Pancreas (tissue), 10 donors: Measurements from ENCODE around the gene PPP1R1B. TPM values are rescaled to one million over a fixed set of nuclear protein-coding genes. Genes with fewer than 3 reads are reported as not detected.

Experiments
- ATAC-seq, 4 donors: fragments of 200-7000 bp; cut with Tn5 transposase; one replicate each; pipeline versions ENCODE4 v1.8.0 to v1.9.1; 2020; ENCODE audit warnings: mild to moderate bottlenecking in 4 of 4, moderate library complexity in 4 of 4
- DNase-seq, 6 donors: peaks; one replicate each; pipeline ENCODE4 v3.0.0-alpha.2; 2020
- FAIRE-seq: peaks from 2 replicates; lab custom pipeline; 2012; peaks lifted over from hg19 to GRCh38; lab: Jason Lieb, UNC
- H3K27ac ChIP-seq, 4 donors: fragments of 200-600 bp; sonication (generic); 1 replicate in 3 of 4; 2 replicates in 1 of 4; pipeline versions ENCODE4 v1.5.0 to v1.8.0; 2020
- H3K27me3 ChIP-seq, 4 donors: fragments of 200-600 bp; one replicate each; pipeline ENCODE4 v1.8.0; 2021
- H3K36me3 ChIP-seq, 3 donors: fragments of 200-600 bp; sonication (generic) in 1 of 3; one replicate each; pipeline versions ENCODE4 v1.5.0 to v1.8.0; 2020 to 2021
- H3K4me1 ChIP-seq, 3 donors: fragments of 200-600 bp; one replicate each; pipeline ENCODE4 v1.8.0; 2021
- H3K4me3 ChIP-seq, 4 donors: fragments of 200-600 bp; sonication (generic) in 2 of 4; one replicate each; pipeline versions ENCODE4 v1.5.0 to v1.8.0; 2020 to 2021
- H3K9me3 ChIP-seq, 4 donors: fragments of 200-600 bp; one replicate each; pipeline ENCODE4 v1.8.0; 2021
- CTCF ChIP-seq, 4 donors: fragments of 200-600 bp; sonication (generic) in 3 of 4; IDR thresholded peaks; one replicate each; pipeline versions ENCODE4 v1.5.0 to v1.8.0; 2021; ENCODE audit warnings: antibody characterized with exemption in 4 of 4
- WGBS, 2 donors: extraction: QIAGEN DNeasy Blood & Tissue Kit; methylation state at CpG; one replicate each; pipeline ENCODE4 v1.1.7; 2013; 5-methylcytosine and 5-hydroxymethylcytosine counted together
- intact Hi-C, 3 donors: fragments of 100-400 bp; cut with DNase I; formaldehyde crosslinking; loops; one replicate each; pipeline versions ENCODE4 v1.11.1 to v1.14.2; 2022
- polyA plus RNA-seq, 2 donors: library from polyadenylated mRNA; stranded (reverse); fragments of 200-250 nt; gene quantifications; one replicate each; pipeline ENCODE4 v1.2.3, GENCODE V29; 2013
- total RNA-seq, 6 donors: library from RNA; stranded (reverse); fragmentation: NEBNext Ultra II Directional in 4 of 6; extraction: Animal tissue kit (Norgen Biotek cat#: 25700) in 4 of 6; gene quantifications; one replicate each; pipeline versions ENCODE4 v1.2.1 to v1.2.4, GENCODE V29; 2021 to 2023
- donor health status: healthy with polysubstance abuse.
- donor health status: DM: no; HTN: no; CAD: no; lungs with moderate emphysema.
- donor health status: DM: no; HTN: no; CAD: no.
- donor health status: control.
- donor health status: control.
- donor health status: Bipolar disorder and iron deficiency.
- donor health status: DM: yes; HTN: yes; CAD: no.
- donor health status: DM: no; HTN: no; CAD: no.
- donor health status: DM: no; HTN: no; CAD: no.
- donor health status: DM: yes; HTN: yes; CAD: no.

Gene PPP1R1B
- total and polyA plus RNA-seq, 8 donors, result 42.8 to 201 (median 63.5) TPM

DNA sequence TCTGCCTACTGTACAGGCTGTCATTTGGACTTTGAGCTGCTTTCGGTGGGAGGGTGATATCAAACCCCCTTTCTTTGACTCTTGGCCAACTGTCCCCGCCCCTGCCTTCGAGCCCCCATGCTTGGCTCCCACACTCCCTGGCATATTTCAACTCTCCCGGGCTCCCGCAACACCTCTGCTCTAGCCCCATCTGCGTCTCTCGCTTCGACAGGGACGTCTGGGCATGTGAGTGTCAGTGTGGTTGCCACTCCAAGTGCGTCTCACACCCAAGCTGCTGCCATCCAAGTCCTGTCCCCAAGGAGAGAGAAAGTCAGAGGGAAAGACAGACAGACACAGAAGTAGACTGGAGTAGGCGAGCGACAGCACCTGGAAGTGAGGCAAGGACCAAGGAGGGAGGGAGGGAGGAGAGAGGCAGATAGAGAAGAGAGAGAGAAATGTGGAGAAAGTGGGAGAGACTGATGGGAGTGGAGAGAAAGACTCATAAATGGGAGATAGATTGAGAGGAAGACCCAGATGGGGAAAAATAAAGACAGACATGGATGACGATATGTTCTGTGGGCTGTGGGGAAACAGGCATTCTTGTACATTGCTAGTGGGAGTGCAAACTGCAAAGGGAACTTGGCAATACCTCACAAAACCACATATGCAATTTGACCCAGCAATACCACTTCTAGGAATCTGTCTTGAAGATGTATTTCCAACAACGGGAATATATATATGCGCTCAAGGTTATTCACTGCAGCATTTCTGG lies 22.0 kb downstream of the PPP1R1B start:
- H3K4me1 ChIP-seq, result no peaks in the 10 kb centered on the region
- 84 to 85% methylated on average over 15 of the region's 15 CpGs for WGBS, 2 donors

GRCh38 chr17:39650121-39650579 lies 23.4 kb downstream of the PPP1R1B start:
- WGBS, 2 donors, result 87 to 89% methylated on average over 11 of the region's 11 CpGs
- FAIRE-seq, result no peak
- ATAC-seq, result no peak
- no peak for TF ChIP-seq CTCF (IDR thresholded peaks at IDR 0.05)
- Histone ChIP-seq H3K36me3 (no peaks in the 10 kb centered on the region), H3K9me3 (no peaks in the 10 kb centered on the region), H3K27ac (no peak overlapping the region), H3K27me3 (no peaks in the 10 kb centered on the region), H3K4me1 (no peaks in the 10 kb centered on the region), H3K4me3 (no peak overlapping the region)
- intact Hi-C loops, result no loop called here
- DNase-seq, result no peak

More for the DNA sequence above, 22.0 kb downstream of the PPP1R1B start:
- intact Hi-C loops, result no loop called here
- Histone ChIP-seq H3K27ac (no peak overlapping the region), H3K9me3 (no peaks in the 10 kb centered on the region), H3K4me3 (no peak overlapping the region), H3K36me3 (no peaks in the 10 kb centered on the region), H3K27me3 (no peaks in the 10 kb centered on the region)
- TF ChIP-seq CTCF (IDR thresholded peaks at IDR 0.05), result no peak
- no peak for FAIRE-seq
- peak in 1 of 4 donors; percentile 10 for ATAC-seq
- DNase-seq, result no peak

- no peak for TF ChIP-seq CTCF (IDR thresholded peaks at IDR 0.05)
- Histone ChIP-seq H3K27me3 (no peaks in the 10 kb centered on the region), H3K4me3 (no peak overlapping the region), H3K36me3 (no peaks in the 10 kb centered on the region), H3K27ac (no peak overlapping the region), H3K4me1 (no peaks in the 10 kb centered on the region), H3K9me3 (no peaks in the 10 kb centered on the region)
- intact Hi-C loops, result no loop called here
- FAIRE-seq (no peak), ATAC-seq (no peak), DNase-seq (no peak)
- WGBS, 2 donors, result 59 to 60% methylated on average over 8 of the region's 8 CpGs
Measured at GRCh38 chr17:39651923-39652586, 25.3 kb downstream of the PPP1R1B start.

DNA sequence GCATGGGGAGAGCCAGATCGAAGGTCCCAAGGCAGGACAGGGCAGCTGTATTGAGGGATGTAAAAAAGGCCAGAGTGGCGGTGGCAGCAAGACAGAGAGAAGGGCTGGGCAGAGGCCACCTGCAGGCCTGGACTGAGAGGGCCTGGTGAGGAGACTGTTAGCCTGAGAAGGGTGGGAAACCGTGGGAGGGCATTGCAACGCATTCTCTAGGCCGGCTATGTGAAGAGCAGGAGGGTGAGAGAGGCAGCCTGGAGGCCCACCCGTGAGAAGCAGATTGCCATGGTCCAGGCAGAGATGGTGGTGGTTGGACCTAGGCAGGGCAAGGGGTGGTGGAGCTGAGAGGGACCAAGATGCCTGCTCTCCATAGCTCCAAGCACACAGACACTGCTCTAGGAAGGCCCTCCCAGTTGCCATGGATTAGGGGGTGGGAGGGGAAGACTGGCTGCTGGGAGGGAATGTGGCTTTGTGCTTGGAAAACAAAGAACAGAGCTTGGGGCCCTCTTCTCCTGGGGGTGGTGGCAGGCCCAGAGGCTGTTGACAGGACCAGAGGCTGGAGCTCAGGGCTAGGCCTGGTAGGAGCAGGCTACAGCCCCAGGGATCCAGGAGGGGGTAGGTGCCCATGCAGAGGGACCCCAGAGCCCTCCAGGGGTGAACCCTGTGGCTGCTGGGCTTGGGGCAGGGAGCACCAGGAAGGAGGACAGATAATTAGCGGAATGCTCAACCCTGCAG lies 26.0 kb downstream of the PPP1R1B start:
- WGBS, 2 donors, result 68 to 73% methylated on average over 7 of the region's 7 CpGs
- intact Hi-C loops, result no loop called here
- Histone ChIP-seq H3K4me3 (no peak overlapping the region), H3K4me1 (no peaks in the 10 kb centered on the region), H3K27me3 (no peaks in the 10 kb centered on the region), H3K36me3 (no peaks in the 10 kb centered on the region), H3K9me3 (no peaks in the 10 kb centered on the region), H3K27ac (no peak overlapping the region)
- TF ChIP-seq CTCF (IDR thresholded peaks at IDR 0.05), result no peak
- FAIRE-seq (no peak), ATAC-seq (peak in 2 of 4 donors; percentile 15 to 18), DNase-seq (no peak)
